Measurements from ENCODE around the gene RASSF5. TPM values are rescaled to one million over a fixed set of nuclear protein-coding genes. Genes with fewer than 3 reads are reported as not detected.

RASSF5 gene
- total RNA-seq, 2 experiments from 2014 or later = 153 to 156 TPM

- Histone ChIP-seq H3K27ac (ENCODE audit: low read depth in 1 of 2, low read length in 2 of 2) (peak overlapping the region; percentile 0 to 99), H3K4me3 (ENCODE audit: low read length) (no peak overlapping the region), H3K9me3 (ENCODE audit: control insufficient read depth in 1 of 2, insufficient read depth in 1 of 2, low read length in 2 of 2) (no peaks in the 10 kb centered on the region), H3K4me1 (ENCODE audit: insufficient read depth, low read length) (peaks cover 65% of the 10 kb centered on the region), H3K27me3 (ENCODE audit: control insufficient read depth in 1 of 2, insufficient read depth in 2 of 2, low read length in 2 of 2) (no peaks in the 10 kb centered on the region), H3K36me3 (ENCODE audit: insufficient read depth, low read length) (no peaks in the 10 kb centered on the region)
- Mint-ChIP-seq H3K27me3 (no peaks in the 10 kb centered on the region), H3K4me1 (ENCODE audit: low read depth) (peaks cover 69% of the 10 kb centered on the region), H3K36me3 (ENCODE audit: low read depth) (peaks cover 29% of the 10 kb centered on the region), H3K9me3 (no peaks in the 10 kb centered on the region), H3K4me3 (peak overlapping the region; percentile 8), H3K27ac (peak overlapping the region; percentile 86)
- intact Hi-C loops (cut with DNase I, micrococcal nuclease) = no loop called here
- ChIA-PET POLR2A (interaction anchor here (1.0 to 8.1 kb wide), 7 partner anchors 10 to 58 kb away, joined by 4 to 135 read pairs (median 13); partner anchors contain the start of gene EIF2D), CTCF (interaction anchor here (1.3 to 15.8 kb wide), 3 partner anchors 8 to 58 kb away, joined by 3 to 236 read pairs (median 44); partner anchors contain the start of gene EIF2D)
- DNase-seq = no peak
- no peak for TF ChIP-seq CTCF (IDR thresholded peaks at IDR 0.05)
- no peak for ATAC-seq (ENCODE audit: poor library complexity)
Measured at GRCh38 chr1:206554211-206554610, 46.9 kb downstream of the RASSF5 start.

GRCh38 chr1:206554701-206555472 is 47.6 kb downstream of the RASSF5 start:
- peak overlapping the region; percentile 86 for H3K27ac Mint-ChIP-seq
- peak overlapping the region; percentile 94 for H3K4me3 ChIP-seq (ENCODE audit: low read length)
- peaks cover 36% of the 10 kb centered on the region for H3K36me3 Mint-ChIP-seq (ENCODE audit: low read depth)
- peak overlapping the region; percentile 0 to 99 for H3K27ac ChIP-seq (ENCODE audit: low read depth in 1 of 2, low read length in 2 of 2)
- no peak for TF ChIP-seq CTCF (IDR thresholded peaks at IDR 0.05)
- H3K9me3 Mint-ChIP-seq = no peaks in the 10 kb centered on the region
- H3K4me3 Mint-ChIP-seq = peak overlapping the region; percentile 97
- H3K27me3 Mint-ChIP-seq = no peaks in the 10 kb centered on the region
- POLR2A ChIA-PET = interaction anchor here (0.8 to 8.1 kb wide), 14 partner anchors 9 to 84 kb away, joined by 3 to 135 read pairs (median 9); partner anchors contain the start of gene EIF2D
- peaks cover 76% of the 10 kb centered on the region for H3K4me1 Mint-ChIP-seq (ENCODE audit: low read depth)
- ATAC-seq (ENCODE audit: poor library complexity) (no peak), DNase-seq (no peak)
- CTCF ChIA-PET = interaction anchor here (1.0 to 15.8 kb wide), 6 partner anchors 9 to 65 kb away, joined by 3 to 236 read pairs (median 8); partner anchors contain the start of gene EIF2D
- H3K4me1 ChIP-seq (ENCODE audit: insufficient read depth, low read length) = peaks cover 72% of the 10 kb centered on the region
- H3K9me3 ChIP-seq (ENCODE audit: control insufficient read depth in 1 of 2, insufficient read depth in 1 of 2, low read length in 2 of 2) = no peaks in the 10 kb centered on the region
- intact Hi-C loops (cut with DNase I, micrococcal nuclease) = loop anchor here in 1 of 2 experiments (5.0 kb wide), 1 partner anchor 362 kb away; no protein-coding TSS in a partner anchor
- peaks cover 3% of the 10 kb centered on the region for H3K36me3 ChIP-seq (ENCODE audit: insufficient read depth, low read length)
- H3K27me3 ChIP-seq (ENCODE audit: control insufficient read depth in 1 of 2, insufficient read depth in 2 of 2, low read length in 2 of 2) = no peaks in the 10 kb centered on the region

GRCh38 chr1:206555473-206555935 is 48.2 kb downstream of the RASSF5 start:
- intact Hi-C loops (cut with DNase I, micrococcal nuclease) = loop anchor here in 1 of 2 experiments (5.0 kb wide), 1 partner anchor 362 kb away; no protein-coding TSS in a partner anchor
- no peaks in the 10 kb centered on the region for H3K27me3 Mint-ChIP-seq
- peak overlapping the region; percentile 86 for H3K27ac Mint-ChIP-seq

More at GRCh38 chr1:206555473-206555935, 48.2 kb downstream of the RASSF5 start:
- Histone ChIP-seq H3K36me3 (ENCODE audit: insufficient read depth, low read length) (peaks cover 9% of the 10 kb centered on the region), H3K4me1 (ENCODE audit: insufficient read depth, low read length) (peaks cover 78% of the 10 kb centered on the region), H3K27me3 (ENCODE audit: control insufficient read depth in 1 of 2, insufficient read depth in 2 of 2, low read length in 2 of 2) (no peaks in the 10 kb centered on the region), H3K27ac (ENCODE audit: low read depth in 1 of 2, low read length in 2 of 2) (peak overlapping the region; percentile 18 to 99), H3K9me3 (ENCODE audit: control insufficient read depth in 1 of 2, insufficient read depth in 1 of 2, low read length in 2 of 2) (no peaks in the 10 kb centered on the region), H3K4me3 (ENCODE audit: low read length) (peak overlapping the region; percentile 94)
- Mint-ChIP-seq H3K36me3 (ENCODE audit: low read depth) (peaks cover 42% of the 10 kb centered on the region), H3K4me3 (peak overlapping the region; percentile 97), H3K9me3 (no peaks in the 10 kb centered on the region), H3K4me1 (ENCODE audit: low read depth) (peaks cover 78% of the 10 kb centered on the region)
- POLR2A ChIA-PET = interaction anchor here (0.8 to 8.1 kb wide), 12 partner anchors 8 to 84 kb away, joined by 3 to 135 read pairs (median 10); partner anchors contain the start of gene EIF2D
- DNase-seq (peak in 5 of 14 experiments; percentile 46 to 80 (median 60)), ATAC-seq (ENCODE audit: poor library complexity) (no peak)
- no peak for TF ChIP-seq CTCF (IDR thresholded peaks at IDR 0.05)
- CTCF ChIA-PET = interaction anchor here (1.0 to 15.8 kb wide), 5 partner anchors 9 to 65 kb away, joined by 3 to 236 read pairs (median 11); partner anchors contain the start of gene EIF2D

All from CD4-positive, alpha-beta T cell (primary cell).